GM12878 (cell line): ENCODE results near the gene GSPT1.
"Not testable (repeated sequence)": the region's sequence is repeated elsewhere in the genome, so short reads cannot be mapped to it uniquely, and the experiment has no call there.

Experiments
- SIX5 ChIP-seq: IDR thresholded peaks from 2 replicates; pipeline ENCODE4 v1.6.1; 2011; ENCODE audit warnings: mild to moderate bottlenecking, low read depth, low read length, moderate library complexity; ENCODE audit not compliant: severe bottlenecking
- TARDBP ChIP-seq: IDR thresholded peaks from 2 replicates; pipeline ENCODE4 v1.6.1; 2016; ENCODE audit warnings: borderline replicate concordance
- TF ChIP-seq, protein P1 (sequence below), 3 experiments: IDR thresholded peaks in 2 of 3; conservative IDR thresholded peaks in 1 of 3; 2 replicates each; pipeline ENCODE4 v1.5.1; 2011; ENCODE audit warnings: low read depth in 3 of 3, low read length in 3 of 3, mild to moderate bottlenecking in 3 of 3, control low read depth in 2 of 3, moderate library complexity in 2 of 3, inconsistent platforms in 1 of 3, mixed read lengths in 1 of 3; ENCODE audit not compliant: control insufficient read depth in 2 of 3, insufficient read depth in 1 of 3; ENCODE audit errors: extremely low read depth in 1 of 3
- TF ChIP-seq, protein P2 (sequence below): IDR thresholded peaks from 2 replicates; pipeline ENCODE4 v1.6.1; 2012; ENCODE audit warnings: low read depth, low read length, improper control_type of control experiment

DNA sequence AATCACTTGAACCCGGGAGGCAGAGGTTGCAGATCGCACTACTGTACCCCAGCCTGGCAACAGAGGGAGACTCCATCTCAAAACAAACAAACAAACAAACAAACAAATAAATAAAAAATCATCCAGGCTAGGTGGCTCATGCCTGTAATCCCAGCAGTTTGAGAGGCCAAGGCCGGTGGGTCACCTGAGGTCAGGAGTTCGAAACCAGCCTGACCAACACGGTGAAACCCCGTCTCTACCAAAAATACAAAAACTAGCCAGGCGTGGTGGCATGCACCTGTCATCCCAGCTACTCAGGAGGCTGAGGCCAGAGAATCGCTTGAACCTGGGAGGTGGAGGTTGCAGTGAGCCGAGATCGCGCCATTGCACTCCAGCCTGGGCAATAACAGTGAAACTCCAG lies 47.2 kb upstream of the GSPT1 start:
- TF ChIP-seq SIX5, TARDBP: not testable (repeated sequence)
- TF ChIP-seq, protein P1, sequence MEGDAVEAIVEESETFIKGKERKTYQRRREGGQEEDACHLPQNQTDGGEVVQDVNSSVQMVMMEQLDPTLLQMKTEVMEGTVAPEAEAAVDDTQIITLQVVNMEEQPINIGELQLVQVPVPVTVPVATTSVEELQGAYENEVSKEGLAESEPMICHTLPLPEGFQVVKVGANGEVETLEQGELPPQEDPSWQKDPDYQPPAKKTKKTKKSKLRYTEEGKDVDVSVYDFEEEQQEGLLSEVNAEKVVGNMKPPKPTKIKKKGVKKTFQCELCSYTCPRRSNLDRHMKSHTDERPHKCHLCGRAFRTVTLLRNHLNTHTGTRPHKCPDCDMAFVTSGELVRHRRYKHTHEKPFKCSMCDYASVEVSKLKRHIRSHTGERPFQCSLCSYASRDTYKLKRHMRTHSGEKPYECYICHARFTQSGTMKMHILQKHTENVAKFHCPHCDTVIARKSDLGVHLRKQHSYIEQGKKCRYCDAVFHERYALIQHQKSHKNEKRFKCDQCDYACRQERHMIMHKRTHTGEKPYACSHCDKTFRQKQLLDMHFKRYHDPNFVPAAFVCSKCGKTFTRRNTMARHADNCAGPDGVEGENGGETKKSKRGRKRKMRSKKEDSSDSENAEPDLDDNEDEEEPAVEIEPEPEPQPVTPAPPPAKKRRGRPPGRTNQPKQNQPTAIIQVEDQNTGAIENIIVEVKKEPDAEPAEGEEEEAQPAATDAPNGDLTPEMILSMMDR (IDR thresholded peaks at IDR 0.05 in 2 of 3, conservative IDR thresholded peaks at IDR 0.05 in 1 of 3; ENCODE audit: control insufficient read depth in 2 of 3, extremely low read depth in 1 of 3, insufficient read depth in 1 of 3, low read depth in 3 of 3, low read length in 3 of 3) = not testable (repeated sequence)
- TF ChIP-seq, protein P2, sequence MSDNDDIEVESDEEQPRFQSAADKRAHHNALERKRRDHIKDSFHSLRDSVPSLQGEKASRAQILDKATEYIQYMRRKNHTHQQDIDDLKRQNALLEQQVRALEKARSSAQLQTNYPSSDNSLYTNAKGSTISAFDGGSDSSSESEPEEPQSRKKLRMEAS = not testable (repeated sequence)
